Activated CD4-positive, alpha-beta T cell treated with anti-CD3 and anti-CD28 coated beads, Interleukin-2, amount 50 U/mL, for 24 hours (primary cell): ENCODE data around the gene STIMATE.

Experiments
- DNase-seq, 2 donors: peaks; one replicate each; pipeline ENCODE4 v3.0.0-alpha.2; 2020; ENCODE audit warnings: low read depth in 1 of 2, low spot score in 1 of 2

STIMATE gene

GRCh38 chr3:52897130-52898122 lies at the start of gene STIMATE:
TSS of gene STIMATE (minus strand) at chr3:52897548. CDS start at chr3:52897450, 98 bp downstream.
- peak; percentile 65 to 78 for DNase-seq

GRCh38 chr3:52939600-52939999 lies 42.3 kb upstream of the STIMATE start:
- no peak for DNase-seq

GRCh38 chr3:52934630-52935530 lies 37.5 kb upstream of the STIMATE start:
- DNase-seq: peak in 1 of 2 donors; percentile 48

GRCh38 chr3:52931889-52932288 lies 34.5 kb upstream of the STIMATE start:
- no peak for DNase-seq

GRCh38 chr3:52931328-52931727 lies 34.0 kb upstream of the STIMATE start:
- DNase-seq: no peak

- no peak for DNase-seq
Measured at GRCh38 chr3:52930748-52931147, 33.4 kb upstream of the STIMATE start.

GRCh38 chr3:52926554-52926953 lies 29.2 kb upstream of the STIMATE start:
- DNase-seq: no peak

GRCh38 chr3:52925405-52926313 lies 28.3 kb upstream of the STIMATE start:
- no peak for DNase-seq

GRCh38 chr3:52923963-52924362 lies 26.6 kb upstream of the STIMATE start:
- DNase-seq: no peak

GRCh38 chr3:52920841-52921240 lies 23.5 kb upstream of the STIMATE start:
- DNase-seq: no peak

- no peak for DNase-seq
Measured at GRCh38 chr3:52917044-52917443, 19.7 kb upstream of the STIMATE start.

- DNase-seq: no peak
Measured at GRCh38 chr3:52915294-52915693, 17.9 kb upstream of the STIMATE start.

GRCh38 chr3:52912885-52913731 lies 15.8 kb upstream of the STIMATE start:
- no peak for DNase-seq

- no peak for DNase-seq
Measured at GRCh38 chr3:52910823-52911222, 13.5 kb upstream of the STIMATE start.

- DNase-seq: no peak
Measured at GRCh38 chr3:52907497-52907896, 10.1 kb upstream of the STIMATE start.

- DNase-seq: no peak
Measured at GRCh38 chr3:52904552-52904951, 7.2 kb upstream of the STIMATE start.

- no peak for DNase-seq
Measured at GRCh38 chr3:52904000-52904399, 6.7 kb upstream of the STIMATE start.

- DNase-seq: no peak
Measured at GRCh38 chr3:52896613-52897012, 735 bp downstream of the STIMATE start.

GRCh38 chr3:52896151-52896550 lies 1.2 kb downstream of the STIMATE start:
- DNase-seq: no peak

GRCh38 chr3:52895418-52895817 lies 1.9 kb downstream of the STIMATE start:
- no peak for DNase-seq
